Measurements from ENCODE around the gene BCAR1. TPM values are rescaled to one million over a fixed set of nuclear protein-coding genes. Genes with fewer than 3 reads are reported as not detected.
"Not testable (repeated sequence)": the region's sequence is repeated elsewhere in the genome, so short reads cannot be mapped to it uniquely, and the experiment has no call there.

The BCAR1 gene
- total and polyA plus RNA-seq, 8 donors = 39.6 to 73.6 (median 52.8) TPM

DNA sequence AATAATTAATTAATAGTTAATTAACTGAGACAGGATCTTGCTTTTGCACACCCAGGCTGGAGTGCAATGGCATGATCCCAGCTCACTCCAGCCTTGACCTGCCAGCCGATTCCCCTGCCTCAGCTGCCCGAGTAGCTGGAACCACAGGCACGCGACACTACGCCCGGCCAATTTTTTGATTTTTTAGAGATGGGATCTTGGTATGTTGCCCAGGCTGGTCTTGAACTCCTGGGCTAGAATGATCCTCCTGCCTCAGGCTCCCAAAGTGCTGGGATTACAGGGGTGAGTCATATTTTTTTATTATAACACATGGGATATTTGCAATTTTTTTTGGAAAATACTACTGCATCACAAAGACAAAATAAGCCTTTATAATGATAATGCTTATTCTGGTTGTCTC lies 30.4 kb upstream of the BCAR1 start:
- TF ChIP-seq CTCF (IDR thresholded peaks at IDR 0.05) = no peak
- intact Hi-C loops (cut with DNase I) = no loop called here
- Histone ChIP-seq H3K27me3 (peaks cover 0 to 28% of the 10 kb centered on the region in 2 donors), H3K27ac (no peak overlapping the region), H3K4me3 (no peak overlapping the region), H3K4me1 (no peaks in the 10 kb centered on the region), H3K36me3 (no peaks in the 10 kb centered on the region), H3K9me3 (no peaks in the 10 kb centered on the region)
- no peak for DNase-seq
- ATAC-seq = no peak

GRCh38 chr16:75281009-75281408 lies 29.6 kb upstream of the BCAR1 start:
- H3K27me3 ChIP-seq = peaks cover 0 to 32% of the 10 kb centered on the region in 2 donors

GRCh38 chr16:75280331-75280804 lies 28.9 kb upstream of the BCAR1 start:
- TF ChIP-seq CTCF (IDR thresholded peaks at IDR 0.05) = no peak
- Histone ChIP-seq H3K4me1 (no peaks in the 10 kb centered on the region), H3K27ac (no peak overlapping the region), H3K4me3 (no peak overlapping the region), H3K36me3 (no peaks in the 10 kb centered on the region), H3K9me3 (no peaks in the 10 kb centered on the region), H3K27me3 (peaks cover 0 to 32% of the 10 kb centered on the region in 2 donors)
- DNase-seq (no peak), ATAC-seq (no peak)
- intact Hi-C loops (cut with DNase I) = no loop called here

More at GRCh38 chr16:75281009-75281408, 29.6 kb upstream of the BCAR1 start:
- intact Hi-C loops (cut with DNase I); H3K4me3 ChIP-seq; H3K9me3 ChIP-seq; H3K36me3 ChIP-seq; DNase-seq; ATAC-seq; H3K27ac ChIP-seq; H3K4me1 ChIP-seq: not testable (repeated sequence)

DNA sequence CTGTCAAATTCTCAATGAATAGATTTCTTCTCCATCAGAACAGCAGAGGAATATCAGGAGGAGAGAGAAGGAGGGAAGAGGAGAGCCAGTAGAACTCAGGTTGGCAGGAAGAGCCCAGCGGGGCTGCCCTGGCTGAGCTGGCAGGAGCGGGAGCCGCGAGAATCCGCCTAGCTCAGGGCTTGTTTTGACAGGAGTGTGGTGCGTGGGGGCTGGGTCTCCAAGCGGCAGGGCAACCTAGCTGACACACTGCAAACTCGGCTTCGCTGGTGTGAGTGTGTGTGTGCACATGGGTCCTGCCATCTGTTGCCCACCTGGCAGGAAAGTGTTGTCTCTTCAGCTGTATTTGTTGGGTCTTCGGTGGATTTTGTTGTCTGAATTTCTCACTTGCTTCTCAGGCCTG lies 27.9 kb upstream of the BCAR1 start:
- no peak for TF ChIP-seq CTCF (IDR thresholded peaks at IDR 0.05)
- H3K36me3 ChIP-seq = no peaks in the 10 kb centered on the region
- H3K4me3 ChIP-seq = no peak overlapping the region
- no peaks in the 10 kb centered on the region for H3K4me1 ChIP-seq
- no peaks in the 10 kb centered on the region for H3K9me3 ChIP-seq
- ATAC-seq = peak; percentile 47
- intact Hi-C loops (cut with DNase I) = no loop called here
- H3K27ac ChIP-seq = no peak overlapping the region
- peaks cover 0 to 32% of the 10 kb centered on the region in 2 donors for H3K27me3 ChIP-seq
- DNase-seq = no peak

DNA sequence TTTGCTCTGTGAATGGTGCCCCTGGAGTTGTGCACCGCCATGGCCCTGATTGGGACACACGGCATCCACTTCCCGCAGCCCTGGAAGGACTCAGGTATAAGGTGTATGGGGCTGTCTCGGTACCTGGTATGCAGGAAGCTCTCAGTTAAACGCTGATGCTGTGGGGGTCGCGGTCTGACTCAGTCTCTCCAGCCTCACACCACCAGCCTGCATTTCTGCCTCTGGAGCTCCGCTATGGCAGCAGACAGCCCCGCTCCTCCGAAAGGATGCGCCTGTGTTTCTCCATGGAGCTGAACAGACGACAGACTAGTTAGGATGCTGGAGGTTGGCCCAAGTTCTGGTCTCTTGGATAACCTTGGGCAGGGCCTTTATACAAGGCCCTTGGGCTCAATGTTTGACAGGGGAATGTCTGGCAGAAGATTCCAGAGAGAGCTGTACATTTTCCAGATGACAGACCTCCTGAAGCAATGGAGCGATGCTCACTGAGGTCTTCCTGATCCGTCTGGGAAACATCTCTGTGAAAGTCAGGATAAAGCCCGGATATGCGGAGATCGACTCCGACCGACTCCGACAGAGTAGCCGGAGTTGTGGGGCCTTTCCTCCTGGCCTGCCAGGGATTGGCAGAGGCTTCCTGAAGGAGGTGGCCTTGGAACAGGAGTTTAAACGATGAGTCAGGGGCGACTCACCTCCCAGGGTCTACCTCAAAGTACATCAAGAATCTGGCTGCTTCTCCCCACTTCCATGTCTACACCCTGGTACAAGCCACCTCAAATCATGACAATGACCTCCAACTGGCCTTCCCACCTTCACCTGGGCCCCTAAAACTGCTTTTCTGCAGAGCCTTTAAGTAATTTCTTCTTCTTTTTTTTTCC lies 21.9 kb upstream of the BCAR1 start:
- Histone ChIP-seq H3K9me3 (no peaks in the 10 kb centered on the region), H3K36me3 (no peaks in the 10 kb centered on the region), H3K27ac (no peak overlapping the region), H3K4me1 (peaks cover 0 to 8% of the 10 kb centered on the region in 2 donors), H3K27me3 (peaks cover 0 to 33% of the 10 kb centered on the region in 2 donors), H3K4me3 (no peak overlapping the region)
- ATAC-seq (no peak), DNase-seq (no peak)
- no peak for TF ChIP-seq CTCF (IDR thresholded peaks at IDR 0.05)
- intact Hi-C loops (cut with DNase I) = no loop called here

GRCh38 chr16:75272629-75273028 lies 21.2 kb upstream of the BCAR1 start:
- intact Hi-C loops (cut with DNase I); H3K36me3 ChIP-seq; H3K4me3 ChIP-seq; DNase-seq; ATAC-seq; H3K9me3 ChIP-seq; H3K27ac ChIP-seq: not testable (repeated sequence)
- H3K27me3 ChIP-seq = peaks cover 0 to 39% of the 10 kb centered on the region in 2 donors
- H3K4me1 ChIP-seq = peaks cover 0 to 11% of the 10 kb centered on the region in 2 donors

All from left lung (tissue), 10 donors.